HS-27A (cell line): ENCODE measurements around the gene ADNP2.

Experiments used
- DNase-seq: peaks from one replicate; pipeline ENCODE4 v3.0.0-alpha.2; 2012; ENCODE audit warnings: low read depth, missing footprints

Gene ADNP2

DNA sequence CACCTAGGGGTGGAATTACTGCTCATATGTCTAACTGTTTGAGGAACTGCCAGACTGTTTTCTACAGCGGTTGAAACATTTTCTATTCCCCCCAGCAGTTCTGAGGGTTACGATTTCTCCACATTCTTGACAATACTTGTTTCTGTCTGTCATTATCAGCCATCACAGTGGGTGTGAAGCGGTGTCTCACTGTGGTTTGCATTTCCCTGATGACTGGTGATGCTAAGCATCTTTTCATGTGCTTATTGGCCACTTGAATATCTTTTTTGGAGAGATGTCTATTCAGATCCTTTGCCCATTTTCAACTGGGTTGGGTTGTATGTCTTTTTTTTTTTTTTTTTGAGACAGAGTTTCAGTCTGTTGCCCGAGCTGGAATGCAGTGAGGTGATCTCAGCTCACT is 63.0 kb downstream of the ADNP2 start:
- no peak for DNase-seq

DNA sequence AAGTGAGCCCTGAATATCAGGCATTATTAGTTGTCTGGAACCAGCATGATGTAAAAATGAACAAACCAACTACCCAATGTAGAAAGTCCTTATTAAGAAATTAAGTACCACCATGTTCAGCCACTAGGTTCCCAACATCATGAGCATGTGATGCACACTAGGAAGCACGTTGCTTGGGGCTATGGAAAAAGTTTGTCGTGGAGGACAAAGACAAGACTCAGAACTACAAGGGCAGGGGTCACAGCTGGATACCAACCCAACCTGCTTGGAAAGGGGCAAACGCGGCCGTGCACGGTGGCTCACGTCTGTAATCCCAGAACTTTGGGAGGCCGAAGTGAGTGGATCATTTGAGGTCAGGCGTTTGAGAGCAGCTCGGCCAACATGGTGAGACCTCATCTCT is 64.0 kb downstream of the ADNP2 start:
- no peak for DNase-seq

DNA sequence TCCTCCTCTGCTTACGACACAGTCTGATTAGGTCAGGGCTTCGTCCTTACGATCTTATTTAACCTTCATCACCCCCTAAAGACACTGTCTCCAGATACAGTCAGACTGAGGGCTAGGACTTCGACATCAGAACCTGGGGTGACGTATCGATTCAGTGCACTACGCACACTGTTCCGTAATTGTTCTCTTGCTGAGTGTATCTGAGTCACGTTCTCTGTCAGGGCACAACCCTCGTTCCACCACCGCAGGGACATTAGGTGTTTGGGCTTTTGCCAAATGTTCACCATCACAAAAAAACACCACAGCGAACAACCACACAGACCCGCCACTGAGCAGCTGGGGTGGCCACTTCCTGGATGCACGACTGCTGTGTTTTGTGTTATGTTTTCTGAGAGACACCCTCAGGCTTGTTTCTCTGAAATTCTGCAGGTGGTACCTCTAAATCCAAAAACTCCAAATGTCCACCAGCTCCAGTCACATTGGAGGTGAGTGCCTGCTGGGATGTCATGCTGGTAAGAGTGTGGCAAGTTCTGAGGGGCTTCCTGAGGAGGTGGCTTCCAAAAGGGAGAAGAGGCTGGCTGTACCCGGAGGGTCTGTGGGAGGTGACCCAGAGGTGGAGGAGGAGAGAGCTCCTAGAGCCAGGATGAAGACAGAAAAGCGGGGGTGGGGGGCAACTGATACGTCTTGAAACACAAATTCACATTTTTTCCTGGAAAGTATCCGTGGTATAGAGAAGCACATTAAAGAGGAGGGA is 66.6 kb downstream of the ADNP2 start:
- DNase-seq, result no peak

DNA sequence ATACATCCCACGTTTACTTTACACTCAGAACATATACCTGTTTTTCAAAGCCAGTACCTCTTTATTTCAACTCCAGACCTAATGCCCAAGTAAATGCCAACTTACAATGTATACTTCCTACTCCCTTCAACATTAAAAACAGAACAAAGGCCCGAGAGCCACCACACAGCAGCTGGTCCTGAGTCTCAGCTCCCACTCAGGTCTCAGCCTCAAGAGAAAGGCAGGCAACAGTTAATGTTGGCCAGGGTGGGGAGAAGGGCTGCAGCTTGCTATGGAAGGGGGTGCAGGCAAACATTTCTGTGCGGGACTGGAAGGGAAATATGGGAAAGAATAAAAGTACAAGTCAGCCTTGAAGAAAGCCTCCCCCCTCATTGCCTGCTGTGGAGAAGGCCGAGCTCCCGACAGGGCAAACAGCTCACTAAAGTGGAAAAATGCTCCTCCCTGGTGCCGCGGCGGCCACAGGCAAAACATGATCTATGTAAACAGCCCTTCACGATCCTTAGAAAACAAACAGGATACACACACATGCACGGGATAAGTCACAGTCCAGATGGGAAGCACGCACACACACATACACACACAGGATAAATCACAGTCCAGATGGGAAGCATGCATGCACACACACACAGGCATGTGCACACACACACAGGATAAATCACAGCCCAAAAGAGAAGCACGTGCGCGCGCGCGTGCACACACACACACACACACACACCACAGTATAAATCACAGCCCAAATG is 67.4 kb downstream of the ADNP2 start:
- DNase-seq, result no peak

DNA sequence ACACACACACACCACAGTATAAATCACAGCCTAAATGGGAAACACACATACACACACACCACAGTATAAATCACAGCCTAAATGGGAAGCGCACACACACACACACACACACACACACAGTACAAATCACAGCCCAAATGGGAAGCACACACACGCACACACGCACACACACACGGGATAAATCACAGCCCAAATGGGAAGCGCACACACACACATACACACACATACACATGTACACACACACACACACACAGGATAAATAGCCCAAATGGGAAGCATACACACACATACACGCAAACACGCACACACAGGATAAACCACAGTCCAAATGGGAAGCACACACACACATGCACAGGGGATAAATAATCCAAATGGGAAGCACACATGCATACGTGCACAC is 68.1 kb downstream of the ADNP2 start:
- no peak for DNase-seq

DNA sequence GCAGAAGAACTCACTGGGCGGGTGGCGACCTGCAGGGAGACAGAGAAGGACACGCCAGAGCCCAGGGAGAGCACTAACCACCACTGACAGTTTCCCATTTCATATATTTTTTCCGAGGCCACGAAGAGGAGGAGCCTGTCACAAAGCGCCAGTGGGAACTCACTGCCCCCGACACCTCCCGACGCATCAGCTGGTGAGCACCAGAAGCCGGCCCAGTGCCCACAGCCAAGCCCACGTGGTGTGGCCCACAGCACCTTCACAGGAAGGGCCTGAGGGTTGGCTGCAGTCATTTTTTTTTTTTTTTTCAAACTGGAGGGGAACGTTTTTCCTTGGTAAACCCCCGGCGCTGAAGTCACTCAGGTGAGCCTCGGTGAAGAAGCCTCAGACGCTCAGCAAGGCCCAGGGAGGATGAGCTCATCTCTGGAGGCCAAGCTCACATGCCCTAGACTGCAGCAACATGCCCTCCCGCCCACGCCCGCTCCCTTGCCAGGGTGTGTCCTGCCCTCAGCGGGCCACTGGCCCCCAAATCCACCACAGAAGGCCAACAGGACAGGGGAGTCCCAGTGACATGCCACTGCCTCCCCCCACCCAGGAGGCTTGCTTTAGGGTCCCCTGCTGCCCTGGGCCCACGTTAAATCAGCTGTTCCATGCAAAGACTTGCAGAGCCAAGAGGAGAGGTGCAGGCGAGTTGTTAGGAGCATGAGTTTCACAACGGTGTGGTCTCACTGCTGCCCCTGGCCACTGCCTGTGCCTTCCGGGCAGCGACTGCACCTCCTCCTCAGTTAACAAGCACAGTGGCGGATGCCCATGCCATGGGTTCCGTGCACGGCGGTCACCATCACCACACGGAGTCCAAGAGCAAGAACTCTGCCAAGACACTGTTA is 70.1 kb downstream of the ADNP2 start:
- no peak for DNase-seq

DNA sequence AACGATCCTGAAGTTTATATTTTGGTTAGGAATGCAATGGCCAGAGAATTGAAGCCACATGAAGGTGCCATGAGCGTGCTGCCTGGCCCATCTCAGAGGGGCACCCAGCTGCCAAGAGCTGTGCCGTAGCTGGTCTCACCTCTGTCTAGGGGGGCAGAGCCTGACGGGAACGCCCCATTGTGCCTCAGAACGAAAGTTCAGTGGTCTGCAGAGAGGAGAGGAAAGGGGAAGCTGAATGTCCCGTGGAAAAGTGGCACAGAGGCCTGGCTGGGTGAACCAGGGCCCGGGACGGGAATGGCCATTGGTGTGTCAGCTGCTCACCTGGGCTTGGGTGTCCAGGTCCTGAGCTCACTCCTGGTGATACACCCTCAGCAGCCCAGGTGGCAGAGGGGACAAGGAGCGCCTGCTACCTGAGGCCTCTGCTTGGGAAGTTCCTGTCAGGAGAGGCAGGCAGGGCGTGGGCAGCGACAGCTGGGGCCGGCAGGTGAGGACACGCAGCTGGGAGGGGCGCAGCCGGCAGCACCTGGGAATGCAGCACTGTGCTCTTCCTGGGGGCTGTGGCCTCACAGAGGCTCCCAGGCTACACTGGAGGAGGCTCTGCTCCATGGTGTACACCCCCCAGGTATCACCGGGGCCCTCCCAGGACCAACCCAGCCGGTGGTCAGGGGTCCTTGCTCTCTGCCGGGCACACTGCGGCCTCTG is 70.9 kb downstream of the ADNP2 start:
- no peak for DNase-seq

DNA sequence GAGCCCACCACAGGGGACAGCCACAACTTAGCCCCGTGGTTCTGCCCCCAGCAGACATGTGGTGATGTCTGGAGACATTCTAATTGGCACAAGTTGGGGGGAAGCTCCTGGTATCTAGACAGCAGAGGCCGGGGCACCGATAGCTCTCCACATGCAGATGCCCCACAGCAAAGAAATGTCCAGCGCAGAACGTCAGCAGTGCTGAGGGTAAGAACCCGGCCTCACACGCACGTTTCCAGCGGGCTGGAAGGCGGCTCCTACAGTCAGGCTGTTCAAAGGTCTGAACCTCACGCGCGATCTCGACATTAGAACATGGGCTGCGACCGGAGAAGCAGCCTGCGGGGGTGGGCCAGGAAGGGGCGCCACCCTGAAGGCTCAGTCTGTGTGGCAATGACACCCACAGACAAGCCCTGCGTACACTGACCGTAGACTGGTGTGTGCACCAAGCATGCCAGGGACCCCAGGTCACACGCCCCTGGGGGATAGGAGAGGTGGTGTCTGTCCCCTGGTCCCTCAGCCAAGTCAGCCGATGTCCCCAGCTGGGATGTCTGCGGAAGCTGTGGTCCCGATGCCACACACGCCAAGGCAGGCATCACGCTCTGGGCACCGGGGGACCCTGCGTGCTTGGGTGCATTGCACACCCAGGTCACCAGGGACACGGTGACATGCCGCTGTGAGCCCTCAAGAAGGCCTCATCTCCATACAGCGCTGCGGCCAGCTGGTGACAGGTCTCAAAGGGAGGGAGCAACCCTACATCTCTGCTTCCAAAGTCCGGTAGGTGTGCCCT is 71.9 kb downstream of the ADNP2 start:
- no peak for DNase-seq

DNA sequence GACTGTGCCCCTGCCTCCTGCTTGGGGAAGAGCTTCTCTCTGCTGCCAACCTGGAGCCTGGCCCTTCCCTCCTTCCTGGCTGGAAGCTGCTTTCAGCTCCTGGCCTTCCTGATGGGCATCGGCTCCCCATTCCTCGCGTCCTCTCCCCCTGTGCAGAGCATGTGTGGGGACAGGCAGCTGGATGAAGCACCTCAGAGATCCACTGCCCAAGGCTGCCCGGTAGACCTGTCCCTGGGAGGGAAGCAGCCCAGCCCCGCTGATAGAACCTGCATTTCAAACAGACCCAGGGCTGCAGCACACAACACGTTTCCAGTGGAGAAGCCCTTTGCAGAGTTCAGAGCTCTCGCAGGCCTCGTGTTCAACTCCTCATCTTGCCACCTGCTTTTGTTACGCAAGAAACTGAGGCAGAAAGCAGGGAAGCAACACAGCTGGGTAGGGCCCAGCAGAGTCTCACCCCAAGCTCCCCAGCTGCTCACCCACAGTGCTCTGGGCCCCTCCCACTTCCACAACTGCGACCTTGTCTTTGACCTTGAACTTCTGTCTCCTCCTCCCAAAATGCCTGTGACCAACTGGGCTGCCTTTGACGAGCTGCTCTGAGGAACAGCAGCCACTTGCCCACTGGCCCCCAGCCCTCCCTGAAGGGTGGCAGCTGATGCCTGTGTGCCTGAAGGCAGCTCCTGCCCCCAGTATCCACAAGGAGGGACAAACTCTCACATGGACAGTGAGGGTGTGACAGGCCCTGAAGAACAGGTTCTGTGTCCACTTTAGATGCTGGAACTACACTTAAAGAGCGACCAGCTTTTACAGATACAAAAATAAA is 72.8 kb downstream of the ADNP2 start:
- no peak for DNase-seq

DNA sequence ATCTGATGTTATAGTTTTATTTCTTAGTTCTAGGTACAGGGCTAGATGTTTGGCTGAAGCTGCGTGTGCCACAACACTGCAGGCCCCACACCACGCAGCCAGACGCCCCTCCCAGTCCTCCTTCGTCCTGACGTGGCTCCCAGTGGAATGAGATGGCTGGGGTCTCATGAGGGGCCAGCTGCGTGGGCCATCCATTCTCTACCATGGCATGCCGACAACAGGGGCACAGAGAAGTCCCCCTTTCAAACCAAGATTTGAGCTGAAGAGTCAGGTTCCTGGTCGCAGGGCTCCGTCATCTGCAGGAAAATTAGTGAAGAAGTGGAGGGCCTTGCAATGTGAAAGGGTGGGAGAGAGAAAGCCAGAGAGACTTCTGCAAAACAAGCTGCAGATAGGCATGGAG is 73.8 kb downstream of the ADNP2 start:
- no peak for DNase-seq

DNA sequence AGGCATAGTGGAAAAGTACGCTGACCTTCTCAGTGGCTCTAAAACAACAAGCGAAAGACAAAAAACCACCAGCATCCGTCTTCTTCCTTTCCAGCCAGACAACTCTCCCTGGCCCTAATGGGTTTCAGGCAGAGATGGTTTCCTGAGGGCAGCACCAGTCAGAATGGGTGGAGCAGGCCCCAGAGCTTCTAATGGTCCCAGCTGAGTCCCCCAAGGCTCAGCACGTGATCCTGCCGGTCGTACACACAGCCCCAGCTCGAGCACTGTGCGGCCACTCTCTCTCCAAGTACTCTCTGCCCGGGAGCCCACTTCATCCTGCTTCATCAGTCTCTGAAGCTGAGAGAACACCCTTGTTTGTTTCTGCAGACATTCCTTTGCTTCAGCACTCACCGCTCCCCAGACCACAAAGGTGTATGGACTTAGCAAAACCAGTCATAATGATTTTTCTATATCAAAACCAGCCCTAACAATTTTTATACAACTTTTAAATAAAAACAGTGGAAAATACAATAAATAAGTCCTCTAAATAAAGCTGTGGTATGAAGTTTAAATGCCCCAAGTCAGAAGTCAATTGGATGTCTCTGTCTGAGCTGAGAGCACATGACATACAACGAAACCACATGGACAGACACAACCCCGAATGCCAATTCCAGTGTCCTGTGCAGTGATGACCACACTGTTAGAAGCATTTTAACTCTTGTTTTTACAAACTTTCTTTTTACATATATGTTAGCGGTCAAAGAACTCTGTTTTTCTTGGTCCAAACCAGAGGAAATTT is 74.4 kb downstream of the ADNP2 start:
- no peak for DNase-seq

DNA sequence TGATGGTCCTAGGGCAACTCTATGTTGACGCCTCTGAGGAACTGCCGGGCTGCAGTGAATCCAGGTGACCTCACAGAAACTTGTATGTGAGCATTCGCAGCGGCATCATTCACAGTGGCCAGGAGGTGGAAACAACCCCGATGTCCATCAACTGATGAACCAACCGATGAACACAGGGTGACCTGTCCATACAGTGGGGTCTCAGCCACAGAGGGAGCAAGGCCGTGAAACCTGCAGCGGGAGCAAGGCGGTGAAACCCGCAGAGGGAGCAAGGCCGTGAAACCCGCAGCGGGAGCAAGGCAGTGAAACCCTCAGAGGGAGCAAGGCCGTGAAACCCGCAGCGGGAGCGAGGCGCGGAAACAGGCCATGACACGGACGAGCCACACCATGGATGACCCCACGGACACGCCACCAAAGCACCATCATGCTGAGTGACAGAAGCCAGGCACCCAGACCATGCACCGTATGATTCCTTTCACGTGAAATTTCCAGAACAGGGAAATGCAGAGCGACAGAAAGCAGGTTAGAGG is 75.2 kb downstream of the ADNP2 start:
- no peak for DNase-seq

DNA sequence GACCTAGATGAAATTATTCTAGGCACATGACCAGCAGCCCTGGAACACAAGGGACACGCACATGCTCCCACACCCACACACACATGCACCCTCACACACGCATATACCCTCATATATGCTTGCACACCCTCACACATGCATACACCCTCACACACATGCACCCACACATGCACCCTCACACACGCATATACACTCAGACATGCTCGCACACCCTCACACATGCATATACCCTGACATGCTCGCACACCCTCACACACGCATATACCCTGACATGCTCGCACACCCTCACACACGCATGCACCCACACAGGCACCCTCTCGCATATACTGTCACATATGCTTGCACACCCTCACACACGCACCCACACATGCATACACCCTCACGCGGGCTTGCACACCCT is 76.5 kb downstream of the ADNP2 start:
- no peak for DNase-seq

DNA sequence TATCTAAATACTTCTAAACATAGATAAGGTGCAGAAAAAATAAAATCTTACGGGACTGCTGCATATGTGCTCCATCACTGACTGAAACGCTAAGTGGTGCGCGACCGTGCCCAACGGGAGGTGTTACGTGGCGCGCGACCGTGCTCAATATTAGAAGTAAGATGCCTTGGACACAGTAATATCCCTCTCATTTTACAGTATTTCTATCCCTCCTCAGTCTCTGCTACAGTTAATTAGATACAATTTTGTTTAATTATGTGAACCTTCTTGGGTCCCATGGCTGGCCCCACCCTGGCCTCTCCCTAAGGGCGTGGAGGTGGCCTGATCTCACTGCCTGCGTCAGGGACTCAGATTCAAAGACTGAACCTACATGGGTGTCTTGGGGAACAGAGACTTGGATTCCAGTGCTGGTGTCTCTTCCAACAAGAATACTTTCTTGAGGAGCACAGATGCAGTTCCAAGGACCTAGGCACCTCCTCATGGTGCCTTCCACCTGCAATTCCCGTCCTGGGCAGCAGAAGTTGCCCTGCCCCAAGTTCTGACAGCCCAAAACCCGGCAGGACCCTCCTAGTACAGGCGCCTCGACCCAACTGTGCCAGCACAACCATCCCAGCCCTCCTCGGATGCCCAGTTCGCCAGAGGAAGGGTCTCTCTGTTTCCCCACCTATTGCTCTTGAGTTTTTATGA is 79.0 kb downstream of the ADNP2 start:
- no peak for DNase-seq

DNA sequence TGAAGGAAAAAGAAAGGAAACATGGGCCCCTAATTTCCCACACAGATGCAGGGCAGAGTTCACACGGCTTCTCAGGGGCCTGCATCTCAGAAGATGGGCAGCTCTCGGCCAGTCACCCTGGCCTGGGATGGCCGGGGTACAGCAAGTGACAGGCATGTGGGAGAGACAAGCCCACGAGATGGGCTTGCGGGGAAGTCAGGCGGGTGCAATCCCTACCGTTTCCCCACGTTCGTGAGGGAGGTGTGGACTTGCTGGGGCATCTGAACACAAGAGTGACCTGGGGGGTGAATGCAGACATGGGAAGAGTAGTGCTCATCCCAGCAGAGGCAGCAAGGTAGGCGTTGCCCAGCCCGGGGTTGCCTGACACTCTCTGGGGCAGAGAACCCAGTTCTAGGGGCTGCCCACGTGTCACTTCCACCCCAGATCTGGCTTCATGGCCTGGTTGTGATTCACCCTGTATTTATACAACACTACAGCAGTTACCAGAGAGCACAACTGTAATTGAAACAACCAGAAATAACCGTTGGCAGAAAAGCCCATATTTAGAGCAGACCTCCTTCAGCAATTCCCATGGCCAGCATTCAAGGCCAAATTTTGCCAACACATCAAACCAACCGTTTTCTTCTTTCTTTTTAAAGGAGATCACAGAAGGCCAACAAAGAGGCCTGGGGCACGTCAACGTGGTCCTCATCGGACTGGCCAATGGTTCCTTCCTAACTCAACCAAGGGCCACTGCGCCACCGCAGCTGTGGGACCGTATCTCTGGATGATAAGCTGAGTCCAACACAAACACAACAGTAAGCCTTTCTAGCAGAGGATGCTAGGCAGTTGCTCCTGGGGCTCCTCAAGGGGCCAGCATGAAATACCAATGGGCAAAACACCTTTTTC is 79.8 kb downstream of the ADNP2 start:
- no peak for DNase-seq

DNA sequence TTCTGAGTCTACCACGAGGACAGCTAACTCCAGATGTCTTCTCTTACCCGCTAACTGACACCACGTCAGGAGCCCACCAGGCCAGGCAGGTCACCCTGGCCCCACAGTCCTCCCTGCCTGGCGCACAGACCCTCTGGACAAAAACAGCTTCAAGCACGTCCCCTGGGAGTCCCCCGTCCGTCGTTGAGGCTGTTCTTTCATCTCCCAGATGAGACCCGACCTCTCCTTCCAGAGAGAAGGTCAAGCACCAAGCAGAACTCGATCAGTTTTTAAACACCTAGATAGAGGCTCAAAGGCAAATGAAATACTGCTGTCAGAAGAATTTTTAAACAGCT is 80.4 kb downstream of the ADNP2 start:
- no peak for DNase-seq
